ENCODE results near the gene COL4A2. TPM values are rescaled to one million over a fixed set of nuclear protein-coding genes. Genes with fewer than 3 reads are reported as not detected.

COL4A2 gene
- total RNA-seq, 1 experiment from 2014 or later, result 67.4 TPM

DNA sequence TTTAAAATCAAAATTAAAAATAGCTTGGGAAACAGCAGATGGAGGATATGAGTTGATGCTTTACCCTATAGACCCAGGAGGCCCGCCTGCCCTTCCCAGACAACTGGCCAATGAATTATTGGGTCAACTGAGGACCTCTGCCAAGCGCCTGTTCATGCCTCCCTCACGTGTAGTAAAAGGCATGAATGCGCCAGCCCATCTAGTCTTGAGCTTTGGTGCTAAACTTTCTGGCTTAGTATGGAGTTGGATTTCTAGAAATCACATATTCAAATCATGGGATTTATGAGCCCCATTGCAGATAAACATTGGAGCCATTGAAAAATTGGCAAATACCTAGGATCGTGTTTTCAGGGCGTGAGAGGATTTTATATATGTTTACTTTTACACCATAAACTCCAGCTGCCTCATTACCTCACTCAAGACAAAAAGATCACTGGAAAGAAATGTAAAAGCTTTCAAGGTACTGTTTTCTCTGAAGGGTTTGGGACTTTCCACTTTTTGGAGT is 47.1 kb downstream of the COL4A2 start:
- no peak for DNase-seq (ENCODE audit: low read depth)

DNA sequence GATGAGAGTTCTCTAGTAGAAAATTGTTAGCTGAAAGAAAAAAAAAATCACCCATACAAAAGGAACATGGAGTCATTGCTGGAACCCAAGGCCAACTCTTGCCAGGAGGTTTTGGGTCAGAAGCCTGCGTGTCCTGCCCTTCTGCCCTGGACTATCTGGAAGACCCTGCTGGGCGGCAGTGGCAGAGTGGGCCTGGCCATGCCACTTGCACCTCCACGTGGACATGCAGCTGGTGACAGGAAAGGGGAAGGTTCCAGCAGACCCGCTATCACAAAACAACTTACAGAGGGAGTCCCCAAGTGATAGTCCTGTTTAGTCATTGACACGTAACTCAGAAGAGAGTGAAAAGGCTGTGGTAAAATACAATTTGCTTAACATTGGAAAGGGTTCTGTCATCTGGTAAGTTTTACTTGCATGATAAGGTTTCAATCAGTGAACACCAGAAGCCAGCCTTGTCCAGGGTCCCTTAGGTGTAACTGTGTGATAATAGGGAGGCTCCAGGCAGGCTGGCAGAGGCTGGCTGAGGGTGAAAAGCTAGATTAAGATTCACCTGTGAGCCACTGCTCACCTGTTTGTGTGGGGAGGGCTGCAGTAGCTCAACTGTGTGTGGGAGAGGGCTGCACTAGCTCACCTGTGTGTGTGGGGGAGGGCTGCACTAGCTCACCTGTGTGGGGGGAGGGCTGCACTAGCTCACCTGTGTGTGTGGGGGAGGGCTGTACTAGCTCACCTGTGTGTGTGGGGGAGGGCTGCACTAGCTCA is 47.8 kb downstream of the COL4A2 start:
- no peak for DNase-seq (ENCODE audit: low read depth)

DNA sequence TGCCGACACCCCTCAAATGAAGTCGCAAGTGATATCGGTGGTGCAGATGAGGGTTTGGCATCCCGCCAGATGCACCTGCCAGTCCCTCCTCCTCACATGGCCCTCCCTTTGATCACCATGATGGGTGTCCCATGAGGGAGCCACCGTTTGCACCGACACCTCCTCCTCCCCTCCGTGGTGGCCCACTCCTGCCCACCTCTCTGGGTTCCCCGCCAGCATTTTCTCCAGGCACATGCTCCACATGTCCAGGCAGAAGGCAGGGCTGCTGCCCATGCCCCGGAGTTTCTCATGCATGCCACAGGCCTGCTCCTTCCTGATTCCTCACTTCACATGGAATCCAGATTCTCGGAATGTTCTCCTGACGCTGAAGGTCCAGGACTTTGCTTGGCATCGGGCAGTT is 49.3 kb downstream of the COL4A2 start:
- DNase-seq (ENCODE audit: low read depth), result no peak

- no peak for DNase-seq (ENCODE audit: low read depth)
Measured at GRCh38 chr13:110358381-110358780, 51.3 kb downstream of the COL4A2 start.

DNA sequence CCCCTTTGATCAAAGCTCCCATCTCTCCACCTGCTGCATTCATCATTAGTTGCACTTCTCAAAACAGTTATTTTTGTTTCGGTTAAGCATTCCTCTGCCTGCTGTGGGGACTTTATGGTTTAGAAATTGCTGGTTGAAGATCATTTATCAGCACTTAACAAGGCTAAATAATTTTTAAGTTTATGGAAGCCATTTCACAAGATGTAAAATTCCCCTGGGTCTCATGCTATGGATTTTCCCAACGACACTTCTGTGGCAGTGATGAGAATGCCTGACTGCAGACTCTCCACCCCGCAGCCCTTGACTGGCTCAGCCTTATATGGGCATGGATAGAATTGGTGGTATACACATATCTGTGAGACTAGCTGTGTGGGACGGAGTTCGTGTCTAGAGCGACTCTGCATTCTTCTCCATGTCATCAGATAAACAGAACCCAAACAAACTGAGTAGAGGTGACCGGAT is 52.8 kb downstream of the COL4A2 start:
- DNase-seq (ENCODE audit: low read depth), result no peak

- no peak for DNase-seq (ENCODE audit: low read depth)
Measured at GRCh38 chr13:110360598-110360997, 53.5 kb downstream of the COL4A2 start.

- peak; percentile 38 for DNase-seq (ENCODE audit: low read depth)
Measured at GRCh38 chr13:110361365-110361911, 54.4 kb downstream of the COL4A2 start.

DNA sequence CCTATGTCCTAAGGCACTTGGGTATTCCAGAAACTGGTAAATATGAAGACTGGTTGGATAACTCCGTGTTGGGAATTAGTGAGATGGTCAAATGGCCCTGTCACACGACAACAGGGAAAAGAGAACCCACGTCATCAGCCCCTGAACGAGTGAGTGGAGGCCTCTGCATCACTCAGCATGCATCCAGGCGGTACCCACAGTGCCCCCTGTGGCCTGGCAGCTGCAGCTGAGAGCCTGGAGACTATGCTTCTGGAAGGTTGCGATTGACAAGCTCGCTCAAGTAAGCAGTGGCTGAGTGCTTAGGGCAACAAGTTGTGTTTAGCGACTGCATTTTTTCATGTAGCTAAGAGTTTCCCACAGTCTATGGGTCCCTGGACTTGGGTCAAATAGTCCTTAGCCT is 55.9 kb downstream of the COL4A2 start:
- DNase-seq (ENCODE audit: low read depth), result no peak

DNA sequence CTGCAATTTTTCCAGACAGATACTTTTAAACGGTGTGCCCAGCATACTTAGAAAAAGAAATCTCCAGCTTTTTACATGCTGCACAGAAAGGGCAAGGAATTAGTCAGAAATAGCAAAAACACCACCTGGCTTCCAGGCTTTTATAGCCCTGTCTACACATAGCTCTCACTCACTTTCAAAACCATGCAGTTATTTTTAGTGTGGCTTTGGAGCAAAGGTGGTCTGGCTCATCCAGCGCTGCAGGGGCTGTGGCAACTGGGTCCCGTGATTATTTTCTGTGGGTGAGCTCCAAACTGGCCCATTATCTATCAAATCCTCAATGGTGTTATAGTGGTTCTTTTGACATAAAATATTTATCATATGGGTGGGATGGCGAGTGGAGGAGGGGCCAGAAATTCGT is 57.0 kb downstream of the COL4A2 start:
- DNase-seq (ENCODE audit: low read depth), result no peak

DNA sequence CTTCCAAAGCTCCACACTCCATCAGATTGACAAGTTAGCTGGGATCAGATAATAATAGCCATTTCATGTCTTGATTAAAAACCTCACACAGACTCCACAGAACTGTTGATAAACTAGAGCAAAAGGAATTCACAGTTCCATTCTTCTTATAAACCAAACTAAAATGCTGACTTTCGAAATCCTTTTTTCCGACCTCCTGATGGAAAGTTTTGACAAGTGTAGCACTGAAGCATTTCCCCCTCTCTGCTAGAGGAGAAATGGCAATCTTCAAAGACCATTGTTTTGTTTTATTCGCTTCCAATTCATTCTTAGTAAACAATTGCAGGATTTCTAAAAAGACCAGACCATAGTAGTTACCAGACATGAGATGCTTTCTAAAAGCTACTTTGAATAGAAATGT is 58.8 kb downstream of the COL4A2 start:
- no peak for DNase-seq (ENCODE audit: low read depth)

DNA sequence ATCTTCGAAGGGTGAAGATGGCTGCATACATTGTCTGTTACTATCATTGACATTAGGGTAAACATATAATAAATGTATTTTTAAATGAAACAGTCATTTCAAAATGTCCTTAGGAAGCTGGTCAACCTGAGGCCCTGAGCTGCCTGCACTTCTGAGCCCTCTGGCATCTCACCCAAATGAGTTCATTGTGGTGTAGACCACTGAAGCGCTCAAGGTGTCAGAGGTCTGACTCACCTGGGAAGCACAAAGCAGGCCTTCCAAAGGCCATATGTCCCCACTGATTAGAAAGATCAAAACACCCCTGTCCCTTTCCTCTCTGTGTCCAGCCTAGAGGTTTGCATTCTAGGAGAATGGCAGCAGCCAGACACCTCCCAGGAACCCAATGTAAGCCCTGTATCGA is 59.6 kb downstream of the COL4A2 start:
- DNase-seq (ENCODE audit: low read depth), result no peak

GRCh38 chr13:110367620-110368019 is 60.5 kb downstream of the COL4A2 start:
- no peak for DNase-seq (ENCODE audit: low read depth)

DNA sequence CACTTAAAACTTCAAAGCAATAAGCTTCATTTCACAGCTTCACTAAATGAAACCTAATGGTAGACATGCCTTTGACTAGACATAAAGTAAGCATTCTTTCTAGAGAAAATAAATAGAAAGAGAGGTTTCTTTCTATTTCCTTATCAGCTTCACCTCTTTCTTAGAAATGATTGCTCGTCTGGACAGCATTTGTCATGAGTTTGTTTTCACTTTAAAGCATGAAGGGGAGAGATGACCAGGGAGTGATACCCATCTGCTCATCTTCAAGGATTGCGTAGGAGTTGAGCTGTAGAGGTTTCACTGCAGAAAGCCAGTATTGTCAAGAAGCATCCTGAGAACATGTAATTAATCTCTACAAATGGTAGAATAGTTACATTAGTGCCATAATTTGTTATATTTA is 61.3 kb downstream of the COL4A2 start:
- DNase-seq (ENCODE audit: low read depth), result no peak

- no peak for DNase-seq (ENCODE audit: low read depth)
Measured at GRCh38 chr13:110369400-110369799, 62.3 kb downstream of the COL4A2 start.

DNA sequence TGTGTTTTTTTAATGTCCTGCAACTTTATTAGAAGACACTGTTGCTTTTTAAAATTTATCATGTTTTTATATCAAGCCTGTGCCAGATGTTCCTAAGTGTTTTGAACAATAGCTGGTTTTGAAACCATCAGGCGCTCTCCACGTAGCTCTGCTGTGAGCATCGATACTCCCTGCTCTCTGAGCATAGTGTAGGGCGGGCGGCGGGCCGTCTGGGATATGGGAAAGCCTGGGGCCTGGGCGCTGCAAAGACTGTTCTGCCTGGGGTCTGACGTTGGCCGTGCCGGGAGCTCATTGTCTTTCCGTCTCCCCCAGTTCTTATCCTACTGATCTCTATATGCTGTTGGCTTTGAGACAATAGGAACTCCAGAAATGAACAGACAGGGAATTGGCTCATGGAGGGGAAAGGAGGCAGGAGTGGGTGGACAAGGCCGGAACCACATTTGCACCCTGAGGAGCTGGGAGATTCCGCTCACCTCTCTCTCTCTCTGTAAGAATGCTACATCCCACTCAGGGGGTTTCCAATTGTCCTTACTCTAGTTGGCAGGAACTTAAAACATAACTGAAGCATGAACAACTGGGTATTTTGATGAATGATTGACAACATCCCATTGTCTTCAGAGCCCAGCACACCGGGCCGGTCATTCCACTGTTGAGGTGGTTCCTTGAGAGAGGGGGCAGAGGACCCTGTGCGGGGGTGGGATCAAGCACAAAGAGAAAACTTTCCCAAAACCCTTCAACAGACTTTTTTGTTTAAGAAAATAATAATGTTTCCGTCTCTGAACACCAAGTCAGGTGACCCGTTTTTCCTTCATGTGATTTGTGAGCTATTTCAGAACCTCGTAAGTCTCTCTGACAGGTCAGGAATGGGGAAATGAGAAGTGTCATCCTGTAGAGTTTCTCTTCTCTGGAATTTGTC is 64.7 kb downstream of the COL4A2 start:
- DNase-seq (ENCODE audit: low read depth), result no peak

GRCh38 chr13:110372676-110373075 is 65.6 kb downstream of the COL4A2 start:
- no peak for DNase-seq (ENCODE audit: low read depth)

DNA sequence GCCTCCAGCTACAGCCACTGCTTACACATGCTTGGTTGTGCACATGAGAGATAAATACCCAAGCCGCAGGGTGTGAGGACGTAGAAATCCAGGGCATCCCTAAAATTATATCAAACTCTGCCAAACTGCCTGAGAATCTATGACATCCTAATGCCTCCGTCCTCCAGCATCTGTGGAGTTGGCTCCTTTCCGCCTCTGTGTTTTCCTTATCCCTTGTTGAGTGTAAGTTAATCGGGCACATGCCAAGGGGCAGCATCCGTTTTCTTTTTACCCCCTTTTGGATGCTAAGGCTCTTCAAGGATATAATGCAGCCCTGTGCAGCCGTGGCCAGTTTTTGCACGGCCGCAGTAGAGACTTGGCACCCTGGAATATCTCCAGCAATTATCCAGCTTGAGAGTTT is 66.5 kb downstream of the COL4A2 start:
- DNase-seq (ENCODE audit: low read depth), result no peak

DNA sequence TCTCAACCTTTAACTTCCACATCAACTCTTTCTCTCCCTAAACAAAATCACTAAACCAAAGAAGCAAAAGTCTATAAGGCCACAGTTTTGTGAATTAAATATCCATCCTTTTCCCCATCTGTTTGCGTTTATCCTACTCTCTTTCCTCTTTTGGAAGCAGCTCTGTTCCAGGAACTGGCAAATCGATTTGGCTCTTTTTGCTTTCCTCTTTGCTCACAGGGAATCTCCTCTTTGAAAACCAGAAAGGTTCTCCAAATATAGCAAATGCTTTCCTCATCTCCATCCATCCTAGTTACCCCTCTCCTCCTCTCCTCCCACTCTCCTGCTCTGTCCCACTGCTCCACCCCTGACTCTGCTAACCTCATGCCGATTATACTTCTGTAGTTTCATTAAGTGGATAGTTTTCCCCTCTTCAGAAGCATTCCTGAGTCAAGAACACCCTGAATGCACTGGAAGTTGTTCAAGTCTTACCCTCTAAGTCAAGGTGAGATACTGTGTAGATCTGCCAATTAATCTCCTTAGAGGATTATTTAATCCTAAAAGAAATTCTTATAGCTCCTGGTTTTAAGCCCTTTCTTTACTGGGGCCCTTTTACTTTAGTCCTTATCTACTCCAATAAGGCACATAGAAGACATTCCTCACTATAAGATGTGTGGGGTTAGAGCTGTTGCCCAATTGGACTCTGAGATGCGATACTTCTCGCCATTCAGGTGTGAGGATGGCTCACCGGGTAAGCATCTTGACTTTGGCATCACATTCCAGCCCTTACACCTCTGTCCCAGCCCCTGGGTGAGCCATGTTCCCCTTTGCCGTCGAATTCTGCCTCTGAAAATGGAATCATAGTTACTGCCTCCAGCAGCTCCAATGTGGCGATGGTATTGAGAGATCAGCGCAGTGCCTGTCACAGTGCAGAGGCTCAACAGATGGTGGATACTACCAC is 67.6 kb downstream of the COL4A2 start:
- DNase-seq (ENCODE audit: low read depth), result no peak

- no peak for DNase-seq (ENCODE audit: low read depth)
Measured at GRCh38 chr13:110376120-110376519, 69.0 kb downstream of the COL4A2 start.

DNA sequence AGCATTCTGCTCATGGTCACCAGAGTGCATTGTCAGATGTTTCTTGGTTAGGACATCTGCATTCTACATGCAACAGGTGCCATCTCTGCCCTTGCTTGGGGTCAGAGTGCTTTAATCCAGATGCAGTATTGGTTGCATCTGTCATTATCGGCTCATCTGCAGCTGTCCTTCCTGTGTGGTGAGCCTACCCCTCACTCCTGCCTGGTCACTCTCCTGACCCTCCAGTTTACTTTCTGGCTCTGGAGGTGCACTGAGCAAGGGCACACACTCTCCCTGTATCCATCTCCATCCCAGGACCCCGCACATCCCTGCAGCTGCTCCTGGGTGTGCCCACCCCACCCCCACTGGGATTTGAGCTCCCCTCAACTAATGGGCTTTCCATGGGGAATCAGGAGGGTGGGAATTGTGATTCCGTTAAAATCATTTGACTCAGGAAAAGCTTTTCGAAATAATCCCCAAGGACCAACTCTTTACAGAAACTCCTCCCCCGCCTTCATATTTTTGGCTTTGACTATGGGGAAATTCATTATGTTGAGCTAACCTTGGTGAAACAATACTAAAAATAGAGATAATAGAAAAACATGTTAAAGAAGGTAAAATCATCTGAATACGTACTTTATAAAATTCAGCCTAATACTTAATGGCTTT is 70.2 kb downstream of the COL4A2 start:
- DNase-seq (ENCODE audit: low read depth), result peak; percentile 79

DNA sequence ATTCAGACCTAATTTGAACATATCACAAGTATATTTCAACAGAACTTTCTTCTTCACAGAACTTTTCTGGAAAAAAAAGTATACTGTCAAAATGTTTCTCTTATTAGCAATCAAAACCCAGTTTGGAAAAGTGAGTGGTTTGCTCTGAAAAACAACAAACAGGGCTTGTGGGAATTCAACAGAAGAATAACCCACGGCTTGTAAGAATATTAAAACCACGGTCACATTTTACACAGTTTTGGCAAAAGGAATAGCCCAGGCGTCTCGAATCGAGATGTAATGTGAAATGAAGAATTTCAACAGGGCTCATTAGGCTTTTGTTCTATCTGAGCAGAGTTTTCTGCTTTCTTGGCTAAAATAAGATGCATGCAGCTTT is 70.7 kb downstream of the COL4A2 start:
- no peak for DNase-seq (ENCODE audit: low read depth)
